Naive B cell (primary cell): Measurements from ENCODE around the gene MFN1. TPM values are rescaled to one million over a fixed set of nuclear protein-coding genes. Genes with fewer than 3 reads are reported as not detected.
"Not testable (repeated sequence)": the region's sequence is repeated elsewhere in the genome, so short reads cannot be mapped to it uniquely, and the experiment has no call there.

Experiments used
- ATAC-seq, 2 donors: fragments of 150-1000 bp; cut with Tn5 transposase; 2 replicates each; pipeline ENCODE4 v1.10.0; 2021; ENCODE audit warnings: low read depth in 2 of 2, mild to moderate bottlenecking in 2 of 2, moderate library complexity in 2 of 2
- DNase-seq: peaks from one replicate; pipeline ENCODE4 v3.0.0; 2022
- H3K27ac Mint-ChIP-seq, 6 donors: one replicate each; pipeline ENCODE4 v1.8.0; 2020 to 2022; ENCODE audit warnings: mild to moderate bottlenecking in 6 of 6, mixed read lengths in 6 of 6, moderate library complexity in 5 of 6, inconsistent platforms in 2 of 6
- H3K27me3 Mint-ChIP-seq, 3 donors: one replicate each; pipeline ENCODE4 v1.8.0; 2021 to 2022; ENCODE audit warnings: mixed read lengths in 3 of 3, mild to moderate bottlenecking in 1 of 3
- H3K36me3 Mint-ChIP-seq, 2 donors: one replicate each; pipeline ENCODE4 v1.8.0; 2020 to 2022; ENCODE audit warnings: mixed read lengths in 2 of 2, inconsistent platforms in 1 of 2, mild to moderate bottlenecking in 1 of 2
- H3K4me1 Mint-ChIP-seq, 3 donors: one replicate each; pipeline ENCODE4 v1.8.0; 2020 to 2022; ENCODE audit warnings: mixed read lengths in 3 of 3, inconsistent platforms in 1 of 3, mild to moderate bottlenecking in 1 of 3, moderate library complexity in 1 of 3
- H3K4me3 Mint-ChIP-seq, 8 donors: one replicate each; pipeline ENCODE4 v1.8.0; 2020 to 2022; ENCODE audit warnings: mild to moderate bottlenecking in 8 of 8, mixed read lengths in 8 of 8, moderate library complexity in 8 of 8, inconsistent platforms in 2 of 8
- H3K9me3 Mint-ChIP-seq, 7 donors: one replicate each; pipeline ENCODE4 v1.8.0; 2020 to 2022; ENCODE audit warnings: mixed read lengths in 7 of 7, mild to moderate bottlenecking in 5 of 7, inconsistent platforms in 2 of 7, moderate library complexity in 1 of 7
- polyA plus RNA-seq, 6 donors: library from polyadenylated mRNA; unstranded; fragments of 300-500 nt; fragmentation: Illumina TruSeq; gene quantifications; one replicate each; pipeline ENCODE4 v1.2.3, GENCODE V29; 2021; ENCODE audit warnings: low read depth in 6 of 6

MFN1 gene
- 10 to 100 TPM; 18.2 to 41.4 (median 31.2) TPM for polyA plus RNA-seq

DNA sequence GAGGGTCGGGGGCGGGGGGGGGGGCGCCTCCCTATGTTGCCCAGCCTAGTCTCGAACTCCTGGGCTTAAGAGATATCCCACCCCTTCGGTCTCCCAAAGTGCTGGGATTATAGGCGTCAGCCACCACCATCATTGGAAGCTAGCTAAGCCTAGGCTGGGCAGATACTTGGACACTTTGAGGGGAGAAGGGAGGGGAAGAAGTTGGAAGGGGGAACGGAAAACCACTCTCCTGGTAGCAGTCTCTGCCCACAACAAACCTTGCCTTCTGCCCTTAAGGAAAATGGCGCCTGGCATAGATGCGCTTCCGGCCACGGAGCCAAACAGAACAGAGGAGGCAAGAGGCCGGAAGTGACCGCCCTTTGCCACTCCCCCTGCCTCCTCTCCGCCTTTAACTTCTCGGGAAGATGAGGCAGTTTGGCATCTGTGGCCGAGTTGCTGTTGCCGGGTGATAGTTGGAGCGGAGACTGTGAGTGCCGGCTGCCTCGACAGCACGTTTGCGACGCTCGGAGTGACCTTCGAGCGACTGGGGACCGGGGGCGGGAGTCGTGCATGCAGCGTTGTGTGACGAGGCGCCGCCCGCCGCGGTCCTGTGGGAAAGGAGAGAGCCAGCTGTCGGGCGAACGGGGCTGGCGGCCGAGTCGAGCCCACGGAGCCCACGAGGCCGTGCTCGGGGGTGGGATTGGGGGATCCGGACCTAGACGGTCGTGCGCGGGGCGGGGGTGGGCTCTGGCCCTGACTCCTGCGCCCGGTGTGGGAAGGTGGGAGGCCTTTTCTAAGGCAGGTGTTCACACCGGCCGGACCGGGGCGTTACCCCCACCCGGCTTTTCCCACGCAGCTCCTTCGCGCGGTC, at the start of gene MFN1:
TSS of gene MFN1 (plus strand) at position 365 of the 850 bp plus-strand sequence. CDS start 1,143 bp downstream, outside the sequence.
- Mint-ChIP-seq H3K4me3 (peak within 1 kb of the TSS; percentile 96 to 100 (median 98)), H3K9me3 (no peaks in the 10 kb centered on the region), H3K36me3 (peaks cover 9 to 11% of the 10 kb centered on the region in 2 donors), H3K27ac (peak within 1 kb of the TSS; percentile 94 to 99 (median 98)), H3K4me1 (peaks cover 15 to 39% (median 21%) of the 10 kb centered on the region in 3 donors), H3K27me3 (no peaks in the 10 kb centered on the region)
- peak; percentile 87 to 88 for ATAC-seq
- peak; percentile 85 for DNase-seq

DNA sequence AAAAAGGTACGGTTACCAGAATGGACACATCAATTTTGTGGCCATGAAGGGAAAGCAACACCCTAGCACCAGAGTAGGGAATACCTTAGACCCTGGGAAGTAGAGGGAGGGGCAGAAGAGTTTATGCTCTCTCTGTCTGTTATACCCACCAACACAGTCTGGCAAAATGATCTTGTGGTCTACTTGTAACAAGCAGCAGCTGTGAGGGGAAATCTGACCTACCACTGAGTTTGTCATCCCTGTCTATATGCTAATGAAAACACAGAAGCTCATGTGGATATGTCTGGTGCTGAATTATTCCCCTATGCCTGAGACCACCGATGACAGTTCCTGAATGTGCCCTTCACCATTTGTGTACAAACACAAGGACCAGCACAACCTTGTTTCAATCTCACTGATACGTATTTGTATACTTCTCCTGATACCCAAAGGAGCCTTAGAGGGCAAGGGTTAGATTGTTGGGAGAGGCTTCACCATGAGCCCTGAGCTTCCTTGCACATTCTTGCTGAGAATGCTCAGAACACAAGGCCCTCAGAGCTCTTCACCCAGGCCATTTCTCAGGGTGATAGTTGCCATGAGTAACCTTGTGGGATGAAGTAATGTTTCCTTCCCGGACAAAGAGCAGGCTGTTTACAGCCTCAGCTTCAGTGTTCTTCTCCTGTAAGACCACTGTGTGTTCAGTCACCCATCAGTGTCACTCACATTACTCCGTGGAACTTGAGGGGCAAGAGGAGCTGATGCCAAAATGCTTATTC, 49.4 kb upstream of the MFN1 start:
- Mint-ChIP-seq H3K4me1 (peaks cover 0 to 4% (median 0%) of the 10 kb centered on the region in 3 donors), H3K4me3 (no peak overlapping the region), H3K36me3 (peaks cover 0 to 7% of the 10 kb centered on the region in 2 donors), H3K9me3 (peaks cover 0 to 9% (median 3%) of the 10 kb centered on the region in 7 donors), H3K27ac (no peak overlapping the region), H3K27me3 (peaks cover 0 to 2% (median 0%) of the 10 kb centered on the region in 3 donors)
- DNase-seq (no peak), ATAC-seq (no peak)

DNA sequence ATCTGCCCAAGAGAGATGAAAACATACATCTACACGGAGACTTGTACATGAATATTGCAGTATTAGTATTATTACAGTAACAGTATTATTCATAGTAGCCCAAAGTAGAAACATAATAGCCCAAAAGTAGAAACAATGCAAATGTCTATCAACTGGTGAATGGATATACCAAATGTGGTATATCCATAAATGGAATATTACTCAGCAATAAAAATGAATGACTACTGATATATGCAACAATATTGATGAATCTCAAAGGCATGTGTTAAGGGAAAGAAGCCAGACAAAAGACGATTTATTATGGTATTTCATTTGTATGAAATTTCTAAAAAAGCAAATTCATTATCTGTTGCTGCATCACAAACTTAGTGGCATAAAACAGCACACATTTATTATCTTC, 48.2 kb upstream of the MFN1 start:
- DNase-seq = no peak
- H3K4me3 Mint-ChIP-seq = no peak overlapping the region
- peaks cover 0 to 4% (median 0%) of the 10 kb centered on the region in 3 donors for H3K4me1 Mint-ChIP-seq
- H3K9me3 Mint-ChIP-seq = peaks cover 0 to 9% (median 3%) of the 10 kb centered on the region in 7 donors
- ATAC-seq = no peak
- no peak overlapping the region for H3K27ac Mint-ChIP-seq
- H3K27me3 Mint-ChIP-seq = no peaks in the 10 kb centered on the region
- H3K36me3 Mint-ChIP-seq = peaks cover 0 to 7% of the 10 kb centered on the region in 2 donors

GRCh38 chr3:179299999-179300613, 47.4 kb upstream of the MFN1 start:
- H3K4me3 Mint-ChIP-seq = no peak overlapping the region
- peaks cover 0 to 4% (median 2%) of the 10 kb centered on the region in 3 donors for H3K4me1 Mint-ChIP-seq
- no peak for DNase-seq
- peak overlapping the region in 1 of 6 donors; percentile 95 for H3K27ac Mint-ChIP-seq
- H3K27me3 Mint-ChIP-seq = no peaks in the 10 kb centered on the region
- H3K9me3 Mint-ChIP-seq = peaks cover 0 to 9% (median 3%) of the 10 kb centered on the region in 7 donors
- no peak for ATAC-seq
- peaks cover 0 to 7% of the 10 kb centered on the region in 2 donors for H3K36me3 Mint-ChIP-seq

DNA sequence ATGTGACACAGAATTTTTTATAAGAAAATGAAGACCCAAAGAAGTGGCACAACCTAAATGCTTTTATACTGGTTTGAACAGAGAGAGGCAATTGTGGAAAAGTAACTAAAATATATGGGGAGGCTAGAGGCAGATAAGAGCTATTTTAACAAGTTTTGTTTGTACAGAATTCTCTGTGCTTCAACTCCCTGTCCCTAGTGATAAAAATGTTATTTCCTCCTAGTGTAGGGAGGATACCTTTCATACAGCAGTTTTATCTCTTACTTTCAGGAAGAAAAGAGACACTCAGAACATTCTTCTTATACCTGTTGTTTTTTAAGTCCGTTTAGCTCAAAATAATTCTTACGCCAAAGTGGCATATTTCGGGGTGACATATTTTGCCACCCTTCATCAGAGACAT, 45.9 kb upstream of the MFN1 start:
- ATAC-seq = no peak
- no peak for DNase-seq
- Mint-ChIP-seq H3K9me3 (peaks cover 0 to 9% (median 2%) of the 10 kb centered on the region in 7 donors), H3K27ac (no peak overlapping the region), H3K4me1 (peaks cover 0 to 2% (median 2%) of the 10 kb centered on the region in 3 donors), H3K36me3 (peaks cover 0 to 4% of the 10 kb centered on the region in 2 donors), H3K4me3 (no peak overlapping the region), H3K27me3 (no peaks in the 10 kb centered on the region)

GRCh38 chr3:179302111-179302510, 45.4 kb upstream of the MFN1 start:
- DNase-seq (no peak), ATAC-seq (no peak)
- Mint-ChIP-seq H3K4me1 (peaks cover 0 to 2% (median 0%) of the 10 kb centered on the region in 3 donors), H3K4me3 (no peak overlapping the region), H3K27me3 (no peaks in the 10 kb centered on the region), H3K9me3 (peaks cover 0 to 9% (median 2%) of the 10 kb centered on the region in 7 donors), H3K36me3 (no peaks in the 10 kb centered on the region), H3K27ac (no peak overlapping the region)

DNA sequence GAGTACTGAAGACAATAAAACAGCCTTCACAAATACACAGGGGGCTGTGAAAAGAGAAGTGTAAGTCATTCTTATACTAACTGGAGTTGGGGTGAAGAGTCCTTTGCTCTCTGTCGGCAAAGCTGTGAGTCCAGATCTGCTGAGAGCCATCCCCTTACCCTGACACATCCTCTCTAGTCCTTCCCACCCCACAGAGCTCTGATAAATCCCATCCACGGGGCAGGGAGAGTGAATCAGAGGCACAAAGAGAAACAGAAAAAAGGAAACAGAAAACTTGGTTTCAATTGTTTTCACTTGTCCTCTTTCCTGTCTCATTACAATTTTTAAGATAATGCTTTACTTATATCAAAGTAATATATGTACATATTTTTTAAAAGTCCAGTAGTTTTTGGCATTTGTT, 42.9 kb upstream of the MFN1 start:
- no peaks in the 10 kb centered on the region for H3K36me3 Mint-ChIP-seq
- ATAC-seq (no peak), DNase-seq (no peak)
- peaks cover 0 to 2% (median 0%) of the 10 kb centered on the region in 7 donors for H3K9me3 Mint-ChIP-seq
- peaks cover 5 to 7% (median 5%) of the 10 kb centered on the region in 3 donors for H3K4me1 Mint-ChIP-seq
- H3K27ac Mint-ChIP-seq = no peak overlapping the region
- H3K4me3 Mint-ChIP-seq = no peak overlapping the region
- no peaks in the 10 kb centered on the region for H3K27me3 Mint-ChIP-seq

GRCh38 chr3:179307362-179307761, 40.1 kb upstream of the MFN1 start:
- not testable (repeated sequence) for H3K36me3 Mint-ChIP-seq, H3K4me3 Mint-ChIP-seq, H3K27me3 Mint-ChIP-seq, H3K27ac Mint-ChIP-seq, DNase-seq, ATAC-seq, H3K9me3 Mint-ChIP-seq, H3K4me1 Mint-ChIP-seq

DNA sequence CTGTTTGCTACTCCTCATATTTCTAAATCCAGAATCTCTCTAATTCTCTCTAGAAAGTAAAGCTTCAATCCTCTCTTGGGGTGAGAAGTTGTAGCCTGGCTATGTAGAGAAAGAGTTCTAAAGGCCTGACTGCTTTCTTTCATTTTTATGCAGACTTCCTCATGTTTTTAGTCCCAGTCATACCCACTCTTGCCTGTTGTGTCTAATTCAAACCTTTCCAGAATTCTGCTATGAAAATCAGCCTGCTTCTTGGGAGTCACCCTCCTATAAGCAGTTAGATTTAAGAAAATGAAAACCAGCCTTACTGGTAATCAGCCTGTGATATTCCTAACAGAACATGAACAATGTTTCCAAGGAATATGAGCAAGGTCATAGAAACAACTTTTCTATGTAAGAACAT, 39.5 kb upstream of the MFN1 start:
- Mint-ChIP-seq H3K27ac (peak overlapping the region in 3 of 6 donors; percentile 25 to 82 (median 70)), H3K27me3 (no peaks in the 10 kb centered on the region), H3K4me3 (no peak overlapping the region), H3K36me3 (no peaks in the 10 kb centered on the region), H3K9me3 (no peaks in the 10 kb centered on the region), H3K4me1 (peaks cover 5 to 7% (median 5%) of the 10 kb centered on the region in 3 donors)
- ATAC-seq (no peak), DNase-seq (no peak)

- H3K27ac Mint-ChIP-seq = no peak overlapping the region
- peaks cover 5 to 6% (median 5%) of the 10 kb centered on the region in 3 donors for H3K4me1 Mint-ChIP-seq
- no peak overlapping the region for H3K4me3 Mint-ChIP-seq
- H3K36me3 Mint-ChIP-seq = no peaks in the 10 kb centered on the region
- H3K27me3 Mint-ChIP-seq = no peaks in the 10 kb centered on the region
- ATAC-seq = peak; percentile 92
- peak; percentile 58 for DNase-seq
- no peaks in the 10 kb centered on the region for H3K9me3 Mint-ChIP-seq
Observed at GRCh38 chr3:179309225-179310078, 38.1 kb upstream of the MFN1 start.

DNA sequence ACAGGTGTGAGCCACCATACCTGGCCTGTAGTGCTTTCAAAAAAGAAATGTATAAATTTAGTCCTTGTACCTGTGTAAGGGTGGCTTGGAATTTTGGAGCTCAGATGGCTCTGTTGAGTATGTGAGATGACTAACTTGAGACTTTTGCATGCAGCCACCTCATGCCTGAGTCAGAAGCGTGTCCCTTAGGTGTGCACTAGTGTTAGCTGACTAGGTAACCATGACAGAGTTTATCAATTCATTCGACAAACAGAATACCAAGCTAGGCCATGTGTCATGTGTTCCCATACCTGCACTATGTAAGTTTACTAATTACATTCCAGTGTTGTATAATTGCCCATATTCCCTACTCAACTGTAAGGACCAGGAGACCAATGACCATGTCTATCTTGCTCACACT, 28.6 kb upstream of the MFN1 start:
- Mint-ChIP-seq H3K27me3 (no peaks in the 10 kb centered on the region), H3K27ac (no peak overlapping the region), H3K4me3 (no peak overlapping the region), H3K4me1 (peaks cover 15 to 29% (median 28%) of the 10 kb centered on the region in 3 donors), H3K36me3 (no peaks in the 10 kb centered on the region), H3K9me3 (no peaks in the 10 kb centered on the region)
- no peak for ATAC-seq
- no peak for DNase-seq

DNA sequence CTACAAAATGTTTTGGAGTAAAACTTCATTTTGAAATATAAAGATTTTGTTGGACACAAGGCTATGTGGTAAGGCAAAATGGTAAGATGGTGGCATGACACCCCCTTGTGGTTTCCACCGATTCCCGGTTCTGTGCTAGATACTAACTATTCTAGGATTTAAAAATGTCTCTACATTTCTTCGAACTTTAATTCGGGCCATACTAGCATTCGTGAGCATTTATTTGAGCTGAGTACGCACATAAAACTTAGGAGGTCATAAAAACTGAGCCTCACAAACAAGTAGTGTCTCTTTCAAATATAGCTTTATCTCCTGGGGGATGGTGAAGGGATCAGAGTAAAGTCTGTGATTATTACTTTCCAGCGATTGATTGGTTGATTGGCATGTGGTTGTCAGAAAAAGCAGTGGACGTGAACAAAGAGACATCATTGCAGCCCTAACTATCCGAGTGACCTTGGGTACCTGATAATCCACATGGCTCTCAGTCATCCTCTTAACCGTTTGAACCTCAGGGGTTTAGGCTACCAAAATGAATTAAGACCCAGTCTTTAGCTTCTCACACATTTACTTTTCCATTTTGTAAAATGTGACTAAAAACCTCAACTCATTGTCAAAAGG, 25.7 kb upstream of the MFN1 start:
- no peaks in the 10 kb centered on the region for H3K27me3 Mint-ChIP-seq
- peak overlapping the region; percentile 47 to 94 (median 92) for H3K27ac Mint-ChIP-seq
- ATAC-seq = no peak
- H3K36me3 Mint-ChIP-seq = peaks cover 0 to 4% of the 10 kb centered on the region in 2 donors
- DNase-seq = no peak
- peaks cover 30 to 40% (median 38%) of the 10 kb centered on the region in 3 donors for H3K4me1 Mint-ChIP-seq
- no peaks in the 10 kb centered on the region for H3K9me3 Mint-ChIP-seq
- peak overlapping the region; percentile 83 to 95 (median 89) for H3K4me3 Mint-ChIP-seq
